GM12878 (cell line): Measurements from ENCODE around the gene GOLGA6L2. TPM values are rescaled to one million over a fixed set of nuclear protein-coding genes. Genes with fewer than 3 reads are reported as not detected.
"Not testable (repeated sequence)": the region's sequence is repeated elsewhere in the genome, so short reads cannot be mapped to it uniquely, and the experiment has no call there.

Experiments used
- ATAC-seq: fragments of 200-7000 bp; cut with Tn5 transposase; 3 replicates; pipeline ENCODE4 v1.9.1; 2020; ENCODE audit warnings: mild to moderate bottlenecking, moderate library complexity
- BruUV-seq: library from RNA; stranded (reverse); fragments of 400-500 nt; replicated peaks from 2 replicates; lab custom pipeline; 2021; lab: Mats Ljungman, UMichigan
- CTCF ChIA-PET: fragments of 300-600 bp; sonication (Branson Sonifier 250); formaldehyde crosslinking; extraction: SDS; loops from one replicate; lab custom pipeline; 2021; ENCODE audit warnings: inconsistent platforms; lab: Yijun Ruan, JAX
- POLR2A ChIA-PET: fragments of 350-600 bp; formaldehyde crosslinking; extraction: SDS; loops from one replicate; lab custom pipeline; 2021; ENCODE audit warnings: inconsistent platforms; lab: Charles Lee
- RAD21 ChIA-PET: fragments of 300-600 bp; sonication (Branson Sonifier 250); formaldehyde crosslinking; loops from one replicate; lab custom pipeline; 2023; ENCODE audit warnings: antibody characterized with exemption; ENCODE audit not compliant: unreplicated experiment; lab: Charles Lee
- SMC1A ChIA-PET: fragments of 300-600 bp; sonication (Branson Sonifier 250); formaldehyde crosslinking; loops from one replicate; lab custom pipeline; 2023; ENCODE audit not compliant: unreplicated experiment, uncharacterized antibody; lab: Charles Lee
- DNase-seq: peaks from one replicate; pipeline ENCODE4 v3.0.0-alpha.2; 2011; ENCODE audit warnings: low read depth, low spot score
- FAIRE-seq: peaks from 3 replicates; lab custom pipeline; 2011; peaks lifted over from hg19 to GRCh38; lab: Jason Lieb, UNC
- H2AFZ ChIP-seq: 2 replicates; pipeline ENCODE4 v1.6.0; 2011; ENCODE audit warnings: low read depth, low read length, control low read depth; ENCODE audit not compliant: control insufficient read depth
- H3K27ac ChIP-seq: 2 replicates; pipeline ENCODE4 v1.5.1; 2011; ENCODE audit warnings: control low read depth; ENCODE audit not compliant: control insufficient read depth, insufficient read depth
- H3K27me3 ChIP-seq, 2 experiments: replicated peaks in 1 of 2; 2 replicates each; pipeline versions ENCODE4 v1.6.0 to v1.6.1; 2011; ENCODE audit warnings: low read length in 1 of 2; ENCODE audit not compliant: control insufficient read depth in 2 of 2, insufficient read depth in 2 of 2
- H3K36me3 ChIP-seq, 2 experiments: 2 replicates each; pipeline ENCODE4 v1.5.1; 2011; ENCODE audit warnings: low read length in 1 of 2; ENCODE audit not compliant: control insufficient read depth in 2 of 2, insufficient read depth in 2 of 2
- H3K4me1 ChIP-seq: 2 replicates; pipeline ENCODE4 v1.6.1; 2011; ENCODE audit warnings: mild to moderate bottlenecking, low read length, moderate library complexity, mixed read lengths; ENCODE audit not compliant: control insufficient read depth, insufficient read depth
- H3K4me2 ChIP-seq: 2 replicates; pipeline ENCODE4 v1.6.0; 2011; ENCODE audit warnings: control low read depth; ENCODE audit not compliant: control insufficient read depth, insufficient read depth
- H3K4me3 ChIP-seq: fragments of 200-600 bp; sonication (generic); 2 replicates; pipeline ENCODE4 v1.5.1; 2016
- H3K79me2 ChIP-seq: 2 replicates; pipeline ENCODE4 v1.6.0; 2011; ENCODE audit warnings: low read length; ENCODE audit not compliant: control insufficient read depth, insufficient read depth
- H3K9ac ChIP-seq: 2 replicates; pipeline ENCODE4 v1.8.0; 2011; ENCODE audit warnings: low read length, control low read depth, mixed read lengths; ENCODE audit not compliant: control insufficient read depth, insufficient read depth
- H3K9me3 ChIP-seq: replicated peaks from 3 replicates; pipeline ENCODE4 v1.5.1; 2011; ENCODE audit warnings: mild to moderate bottlenecking, low read length; ENCODE audit not compliant: control insufficient read depth, insufficient read depth
- H4K20me1 ChIP-seq: 2 replicates; pipeline ENCODE4 v1.6.0; 2011; ENCODE audit not compliant: control insufficient read depth, insufficient read depth
- BCLAF1 ChIP-seq: fragments of 450-650 bp; IDR thresholded peaks from 2 replicates; pipeline ENCODE4 v1.6.1; 2017; ENCODE audit warnings: antibody characterized with exemption, mild to moderate bottlenecking, moderate library complexity
- BRCA1 ChIP-seq: IDR thresholded peaks from 2 replicates; pipeline ENCODE4 v1.6.1; 2011; ENCODE audit warnings: low read depth, low read length, improper control_type of control experiment
- HCFC1 ChIP-seq: fragments of 150-350 bp; IDR thresholded peaks from 2 replicates; pipeline ENCODE4 v1.6.1; 2014; ENCODE audit warnings: low read length
- HDAC6 ChIP-seq: fragments of 200-600 bp; sonication (generic); IDR thresholded peaks from one replicate; pipeline ENCODE4 v1.8.0; 2017; ENCODE audit warnings: antibody characterized with exemption; ENCODE audit not compliant: unreplicated experiment
- IKZF1 ChIP-seq: fragments of 450-650 bp; conservative IDR thresholded peaks from 2 replicates; pipeline ENCODE4 v1.6.1; 2017; ENCODE audit warnings: antibody characterized with exemption, mild to moderate bottlenecking
- MTA2 ChIP-seq: fragments of 450-650 bp; IDR thresholded peaks from 2 replicates; pipeline ENCODE4 v1.6.1; 2016; ENCODE audit warnings: low read depth, mild to moderate bottlenecking, moderate library complexity
- YY1 ChIP-seq: IDR thresholded peaks from 2 replicates; pipeline ENCODE4 v1.6.1; 2011; ENCODE audit warnings: low read depth, mild to moderate bottlenecking, low read length
- ZNF274 ChIP-seq: IDR thresholded peaks from one replicate; pipeline ENCODE4 v1.8.0; 2011; ENCODE audit not compliant: insufficient read length, insufficient read depth
- ZNF384 ChIP-seq: IDR thresholded peaks from 2 replicates; pipeline ENCODE4 v1.6.1; 2012; ENCODE audit warnings: low read depth, mild to moderate bottlenecking, low read length, improper control_type of control experiment, borderline replicate concordance
- WGBS: methylation state at CpG from one replicate; pipeline ENCODE4 v1.1.6; 2016; ENCODE audit warnings: low lambda C conversion rate; ENCODE audit not compliant: insufficient replicate concordance, insufficient coverage; ENCODE audit errors: missing lambda C conversion rate; 5-methylcytosine and 5-hydroxymethylcytosine counted together
- in situ Hi-C: fragments of 300-500 bp; cut with MboI; formaldehyde crosslinking; loops from 9 replicates; pipeline ENCODE4 v1.14.3; 2018; ENCODE audit warnings: mixed read lengths
- intact Hi-C: fragments of 100-400 bp; cut with micrococcal nuclease; formaldehyde crosslinking; loops from one replicate; pipeline ENCODE4 v1.14.2; 2022; ENCODE audit not compliant: unreplicated experiment
- polyA plus RNA-seq, 11 experiments: library from polyadenylated mRNA; depleted of rRNA in 4 of 11; unstranded in 6 of 11; stranded (reverse) in 5 of 11; fragments of >200 nt; fragmentation: Nextera tagmentation in 4 of 11; fragmentation: Illumina TruSeq in 1 of 11; extraction: Ambion mirVana in 4 of 11; extraction: Trizol in 1 of 11; gene quantifications; 1 replicate in 1 of 11; 2 replicates in 10 of 11; pipeline versions ENCODE4 v1.2.1 to v1.2.3, GENCODE V29; 2011 to 2016; ENCODE audit warnings: inconsistent platforms in 2 of 11, missing spikeins in 2 of 11, low read depth in 1 of 11
- total RNA-seq, 4 experiments: library from RNA; depleted of rRNA in 3 of 4; stranded (reverse); fragments of >200 nt in 3 of 4; fragmentation: Illumina TruSeq in 1 of 4; extraction: Trizol in 1 of 4; gene quantifications; 2 replicates each; pipeline versions ENCODE4 v1.2.1 to v1.2.3, GENCODE V29; 2013 to 2021

The GOLGA6L2 gene
- total and polyA plus RNA-seq, 10 of the 15 experiments (the other 5 are each of a cell fraction or from before 2014, with no cell fraction given) = not detected

DNA sequence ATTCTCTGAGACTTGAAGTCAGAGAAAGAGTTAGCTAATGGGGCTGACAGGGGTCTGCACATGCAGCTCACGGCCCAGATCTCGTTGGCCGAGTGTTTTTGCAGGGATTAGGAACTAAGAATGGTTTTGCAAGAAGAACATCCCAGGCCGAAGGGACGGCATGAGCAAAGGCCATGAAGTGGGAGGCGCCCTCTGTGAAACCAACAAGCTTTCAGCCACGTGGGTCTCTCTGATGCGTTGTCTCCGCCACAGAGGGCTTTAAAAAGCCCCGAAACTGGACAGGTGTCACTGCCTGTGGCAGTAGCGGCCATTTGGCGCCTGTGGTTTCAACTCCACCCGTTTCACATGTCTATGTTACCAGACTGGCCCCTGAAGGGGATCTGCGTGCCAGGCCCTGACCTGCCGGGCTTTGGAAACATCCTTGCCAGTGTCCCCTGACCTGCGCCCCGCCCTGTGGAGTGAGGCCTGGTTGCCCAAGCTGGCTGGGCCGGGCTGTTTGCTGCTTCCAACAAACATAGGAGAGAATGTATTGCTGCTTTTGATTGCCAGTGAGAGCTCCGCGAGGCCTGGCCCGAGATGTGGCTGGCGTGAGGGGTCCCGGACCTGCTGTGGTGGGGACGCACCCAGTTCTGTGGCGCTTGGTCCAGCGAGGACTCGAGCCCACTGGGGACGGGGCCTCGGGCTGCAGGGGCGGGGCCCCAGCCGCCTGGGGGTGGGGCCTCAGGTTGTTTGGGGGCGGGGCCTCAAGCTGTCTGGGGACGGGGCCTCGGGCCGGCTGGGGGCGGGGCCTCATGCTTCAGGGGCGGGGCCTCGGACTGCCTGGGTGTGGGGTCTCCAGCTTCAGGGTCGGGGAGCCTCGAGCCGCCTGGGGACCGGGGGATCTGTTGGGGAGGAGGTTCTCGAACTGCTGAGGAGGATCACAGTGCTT, 30.4 kb downstream of the GOLGA6L2 start (continued):
- no peak for TF ChIP-seq YY1
- TF ChIP-seq, all 136 proteins: peak for 0

- H3K4me2 ChIP-seq, ATAC-seq, H3K27ac ChIP-seq, H3K27me3 ChIP-seq, H3K36me3 ChIP-seq, intact Hi-C loops, DNase-seq, POLR2A ChIA-PET, H2AFZ ChIP-seq, CTCF ChIA-PET, RAD21 ChIA-PET, H3K9me3 ChIP-seq, in situ Hi-C loops, H3K9ac ChIP-seq, BruUV-seq, SMC1A ChIA-PET, H4K20me1 ChIP-seq, H3K79me2 ChIP-seq, H3K4me3 ChIP-seq, H3K4me1 ChIP-seq: not testable (repeated sequence)
- WGBS = 63% methylated on average over 8 of the region's 8 CpGs
- peak; percentile 86 for FAIRE-seq
Measured at GRCh38 chr15:23415866-23416265, 31.2 kb downstream of the GOLGA6L2 start.

DNA sequence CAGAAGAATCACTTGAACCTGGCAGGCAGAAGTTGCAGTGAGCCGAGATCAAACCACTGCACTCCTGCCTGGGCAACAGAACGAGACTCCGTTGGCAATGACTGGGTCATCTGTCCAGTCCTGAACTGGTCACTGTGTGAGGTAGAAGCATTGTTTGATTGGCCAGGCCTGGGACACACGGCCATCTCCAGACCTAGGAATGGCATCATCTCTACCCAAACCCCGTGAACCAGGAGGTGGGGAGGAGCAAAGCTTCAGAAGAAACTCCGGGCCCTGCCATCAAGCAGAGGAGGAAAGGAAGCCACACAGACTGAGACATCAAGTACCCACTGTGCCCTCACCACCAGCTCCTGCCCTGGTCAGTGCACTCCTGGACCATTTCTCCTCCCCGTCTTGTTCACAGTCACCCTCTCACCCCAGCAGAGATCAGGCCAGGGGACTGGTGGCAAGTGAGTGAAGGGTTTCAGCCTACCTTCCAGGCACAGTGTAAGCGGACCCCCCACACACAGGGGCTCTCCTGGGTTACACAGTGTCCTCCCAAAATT, 31.6 kb downstream of the GOLGA6L2 start:
- in situ Hi-C loops = no loop called here
- FAIRE-seq (no peak), DNase-seq (no peak)
- no peak overlapping the region for H3K9ac ChIP-seq
- H3K36me3 ChIP-seq = no peaks in the 10 kb centered on the region
- intact Hi-C loops = no loop called here
- BruUV-seq = no TSS peak
- SMC1A ChIA-PET = no interaction called here
- H3K4me1 ChIP-seq = no peaks in the 10 kb centered on the region
- RAD21 ChIA-PET = no interaction called here
- no peaks in the 10 kb centered on the region for H3K9me3 ChIP-seq
- 33% methylated on average over 8 of the region's 8 CpGs for WGBS
- no peak for TF ChIP-seq HCFC1
- TF ChIP-seq HDAC6 = no peak
- TF ChIP-seq ZNF384 = no peak
- TF ChIP-seq BCLAF1 = no peak
- no peak for TF ChIP-seq ZNF274
- no peak for TF ChIP-seq IKZF1
- no peak for TF ChIP-seq BRCA1
- TF ChIP-seq MTA2 = no peak
- TF ChIP-seq, all 136 proteins: peak for 0
- ChIA-PET CTCF (no interaction called here), POLR2A (no interaction called here)
- no peaks in the 10 kb centered on the region for H3K27me3 ChIP-seq
- no peak overlapping the region for H3K27ac ChIP-seq
- no peaks in the 10 kb centered on the region for H3K79me2 ChIP-seq
- no peak for ATAC-seq
- no peak overlapping the region for H2AFZ ChIP-seq
- H4K20me1 ChIP-seq = no peaks in the 10 kb centered on the region
- H3K4me3 ChIP-seq = no peak overlapping the region
- H3K4me2 ChIP-seq = no peak overlapping the region
